K562 (cell line): ENCODE data around the gene EFHC1. TPM values are rescaled to one million over a fixed set of nuclear protein-coding genes. Genes with fewer than 3 reads are reported as not detected.

Source experiments
- BCL6 ChIP-seq: fragments of 250-450 bp; sonication (Bioruptor Pico); IDR thresholded peaks from 2 replicates; pipeline ENCODE4 v1.4.0; 2020
- BCOR ChIP-seq: fragments of 450-650 bp; IDR thresholded peaks from 2 replicates; pipeline ENCODE4 v1.6.1; 2016
- CBX5 ChIP-seq: IDR thresholded peaks from 2 replicates; pipeline ENCODE4 v1.6.1; 2014; ENCODE audit warnings: low read depth, borderline replicate concordance
- FIP1L1 ChIP-seq: fragments of 200-400 bp; formaldehyde crosslinking; IDR thresholded peaks from 2 replicates; pipeline ENCODE4 v1.6.1; 2018; ENCODE audit warnings: mild to moderate bottlenecking, low read depth, low read length; ENCODE audit not compliant: poor library complexity, severe bottlenecking
- HDAC8 ChIP-seq: fragments of 450-650 bp; IDR thresholded peaks from 2 replicates; pipeline ENCODE4 v1.6.1; 2016; ENCODE audit warnings: mild to moderate bottlenecking, missing genetic modification characterization, moderate library complexity, missing compliant biosample characterization
- NEUROD1 ChIP-seq: fragments of 150-350 bp; IDR thresholded peaks from 2 replicates; pipeline ENCODE4 v1.6.1; 2014; ENCODE audit warnings: borderline replicate concordance, low read length, low read depth; ENCODE audit not compliant: partially characterized antibody
- PTBP1 ChIP-seq: fragments of 200-400 bp; formaldehyde crosslinking; IDR thresholded peaks from 2 replicates; pipeline ENCODE4 v1.6.1; 2017; ENCODE audit warnings: low read depth, low read length
- STAG1 ChIP-seq: sonication (generic); formaldehyde crosslinking; IDR thresholded peaks from 2 replicates; pipeline ENCODE4 v1.5.0; 2020; ENCODE audit warnings: missing genetic modification reagents, borderline replicate concordance
- TCF3 ChIP-seq: sonication (generic); formaldehyde crosslinking; IDR thresholded peaks from 2 replicates; pipeline ENCODE4 v1.4.0; 2020; ENCODE audit warnings: mild to moderate bottlenecking, missing genetic modification reagents
- ZEB2 ChIP-seq: fragments of 450-650 bp; IDR thresholded peaks from 2 replicates; pipeline ENCODE4 v1.6.1; 2016
- ZKSCAN1 ChIP-seq: fragments of 150-350 bp; IDR thresholded peaks from 2 replicates; pipeline ENCODE4 v1.6.1; 2016; ENCODE audit warnings: low read depth, low read length
- ZKSCAN8 ChIP-seq: fragments of 200-800 bp; sonication (Bioruptor generic); IDR thresholded peaks from 2 replicates; pipeline ENCODE4 v1.6.1; 2016; ENCODE audit warnings: missing genetic modification characterization, missing compliant biosample characterization
- ZNF277 ChIP-seq: fragments of 250-450 bp; sonication (Bioruptor Pico); IDR thresholded peaks from 2 replicates; pipeline ENCODE4 v1.8.0; 2022; ENCODE audit warnings: inconsistent platforms, mild to moderate bottlenecking, moderate library complexity, borderline replicate concordance
- ZNF408 ChIP-seq: fragments of 250-450 bp; sonication (Bioruptor Pico); IDR thresholded peaks from 2 replicates; pipeline ENCODE4 v1.4.0; 2020; ENCODE audit warnings: low read depth, mild to moderate bottlenecking, moderate library complexity
- ZNF830 ChIP-seq: fragments of 250-450 bp; sonication (Bioruptor Pico); IDR thresholded peaks from 2 replicates; pipeline ENCODE4 v1.5.0; 2021; ENCODE audit warnings: mild to moderate bottlenecking
- polyA plus RNA-seq, 8 experiments: library from polyadenylated mRNA; depleted of rRNA in 4 of 8; stranded (reverse) in 5 of 8; unstranded in 3 of 8; fragments of >200 nt; fragmentation: Nextera tagmentation in 2 of 8; fragmentation: Illumina TruSeq in 1 of 8; extraction: Ambion mirVana in 2 of 8; extraction: Trizol in 1 of 8; gene quantifications; 2 replicates each; pipeline versions ENCODE4 v1.2.1 to v1.2.3, GENCODE V29; 2011 to 2014; ENCODE audit warnings: inconsistent platforms in 1 of 8, missing spikeins in 1 of 8
- total RNA-seq, 7 experiments: library from RNA; depleted of rRNA in 6 of 7; stranded (reverse); fragments of >200 nt in 6 of 7; fragmentation: Illumina TruSeq in 2 of 7; extraction: Trizol in 2 of 7; gene quantifications; 2 replicates each; pipeline versions ENCODE4 v1.2.1 to v1.2.3, GENCODE V29; 2011 to 2021; ENCODE audit warnings: low replicate concordance in 1 of 7
- TF ChIP-seq, protein P1 (sequence below): sonication (generic); formaldehyde crosslinking; IDR thresholded peaks from 2 replicates; pipeline ENCODE4 v1.8.0; 2022; ENCODE audit warnings: mild to moderate bottlenecking, missing genetic modification reagents
- TF ChIP-seq, protein P2 (sequence below): fragments of 250-450 bp; sonication (Bioruptor Pico); IDR thresholded peaks from 2 replicates; pipeline ENCODE4 v1.5.0; 2020; ENCODE audit warnings: mild to moderate bottlenecking, borderline replicate concordance
- TF ChIP-seq, protein P3 (sequence below): IDR thresholded peaks from 2 replicates; pipeline ENCODE4 v1.6.1; 2011; ENCODE audit warnings: borderline replicate concordance, low read depth, mild to moderate bottlenecking, moderate library complexity, low read length; ENCODE audit not compliant: insufficient read depth, poor library complexity, severe bottlenecking

EFHC1 gene
- total and polyA plus RNA-seq, 9 of the 15 experiments (the other 6 are each of a cell fraction or from before 2014, with no cell fraction given) = 9.5 to 31.0 (median 14.9) TPM

DNA sequence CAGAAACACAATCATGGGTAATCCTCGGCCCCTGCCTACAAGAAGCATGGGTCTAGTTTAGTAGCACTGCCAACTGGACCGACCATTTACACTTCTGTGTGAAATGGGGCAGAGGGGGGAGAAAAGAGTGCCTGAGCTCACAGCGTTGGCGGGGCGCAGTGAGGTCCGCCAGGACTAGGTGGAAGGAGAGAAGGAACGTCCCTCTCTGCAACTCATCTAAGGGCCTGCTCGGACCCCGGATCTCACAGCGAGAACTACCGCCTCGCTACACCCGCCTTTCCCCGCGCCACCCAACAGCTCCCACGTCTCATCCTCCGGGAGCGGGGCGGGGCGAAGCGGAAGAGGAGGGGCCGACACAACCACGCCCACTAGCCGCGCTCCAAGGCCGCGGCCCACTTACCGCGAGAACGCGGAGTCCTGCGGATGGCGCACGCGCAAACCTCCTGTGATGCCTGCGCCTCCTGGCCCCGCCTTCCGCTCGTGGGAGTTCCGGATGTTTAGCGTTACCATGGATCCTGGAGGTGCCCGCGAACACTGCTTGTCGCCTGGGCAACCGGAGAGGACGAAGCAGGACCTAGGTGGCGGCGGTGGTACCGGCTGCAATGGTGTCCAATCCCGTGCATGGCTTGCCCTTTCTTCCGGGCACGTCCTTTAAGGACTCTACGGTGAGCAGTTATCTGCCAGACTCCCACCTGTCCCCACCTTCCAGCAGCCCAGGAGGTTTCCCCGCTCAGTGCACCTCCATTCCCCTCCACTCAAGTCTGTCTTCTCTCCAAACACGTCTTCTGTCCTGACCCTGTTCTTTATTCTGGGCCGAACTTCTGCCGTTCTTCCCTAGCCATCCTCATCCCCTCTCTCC lies at the start of gene EFHC1 (continued):
- TF ChIP-seq, protein P1, sequence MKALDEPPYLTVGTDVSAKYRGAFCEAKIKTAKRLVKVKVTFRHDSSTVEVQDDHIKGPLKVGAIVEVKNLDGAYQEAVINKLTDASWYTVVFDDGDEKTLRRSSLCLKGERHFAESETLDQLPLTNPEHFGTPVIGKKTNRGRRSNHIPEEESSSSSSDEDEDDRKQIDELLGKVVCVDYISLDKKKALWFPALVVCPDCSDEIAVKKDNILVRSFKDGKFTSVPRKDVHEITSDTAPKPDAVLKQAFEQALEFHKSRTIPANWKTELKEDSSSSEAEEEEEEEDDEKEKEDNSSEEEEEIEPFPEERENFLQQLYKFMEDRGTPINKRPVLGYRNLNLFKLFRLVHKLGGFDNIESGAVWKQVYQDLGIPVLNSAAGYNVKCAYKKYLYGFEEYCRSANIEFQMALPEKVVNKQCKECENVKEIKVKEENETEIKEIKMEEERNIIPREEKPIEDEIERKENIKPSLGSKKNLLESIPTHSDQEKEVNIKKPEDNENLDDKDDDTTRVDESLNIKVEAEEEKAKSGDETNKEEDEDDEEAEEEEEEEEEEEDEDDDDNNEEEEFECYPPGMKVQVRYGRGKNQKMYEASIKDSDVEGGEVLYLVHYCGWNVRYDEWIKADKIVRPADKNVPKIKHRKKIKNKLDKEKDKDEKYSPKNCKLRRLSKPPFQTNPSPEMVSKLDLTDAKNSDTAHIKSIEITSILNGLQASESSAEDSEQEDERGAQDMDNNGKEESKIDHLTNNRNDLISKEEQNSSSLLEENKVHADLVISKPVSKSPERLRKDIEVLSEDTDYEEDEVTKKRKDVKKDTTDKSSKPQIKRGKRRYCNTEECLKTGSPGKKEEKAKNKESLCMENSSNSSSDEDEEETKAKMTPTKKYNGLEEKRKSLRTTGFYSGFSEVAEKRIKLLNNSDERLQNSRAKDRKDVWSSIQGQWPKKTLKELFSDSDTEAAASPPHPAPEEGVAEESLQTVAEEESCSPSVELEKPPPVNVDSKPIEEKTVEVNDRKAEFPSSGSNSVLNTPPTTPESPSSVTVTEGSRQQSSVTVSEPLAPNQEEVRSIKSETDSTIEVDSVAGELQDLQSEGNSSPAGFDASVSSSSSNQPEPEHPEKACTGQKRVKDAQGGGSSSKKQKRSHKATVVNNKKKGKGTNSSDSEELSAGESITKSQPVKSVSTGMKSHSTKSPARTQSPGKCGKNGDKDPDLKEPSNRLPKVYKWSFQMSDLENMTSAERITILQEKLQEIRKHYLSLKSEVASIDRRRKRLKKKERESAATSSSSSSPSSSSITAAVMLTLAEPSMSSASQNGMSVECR (CRISPR knock-in tag) = peak; percentile 94
- no peak for TF ChIP-seq CBX5
- no peak for TF ChIP-seq BCL6 (CRISPR knock-in tag)
- no peak for TF ChIP-seq TCF3
- TF ChIP-seq ZNF408 (CRISPR knock-in tag) = no peak
- TF ChIP-seq ZNF277 = no peak
- no peak for TF ChIP-seq HDAC8 (tag)
- no peak for TF ChIP-seq STAG1 (CRISPR knock-in tag)
- no peak for TF ChIP-seq PTBP1
- no peak for TF ChIP-seq ZKSCAN8 (CRISPR knock-in tag)
- TF ChIP-seq ZKSCAN1 = peak; percentile 7; the same call in 1 of the 2 replicates
- no peak for TF ChIP-seq BCOR
- no peak; the same call in 1 of the 2 replicates for TF ChIP-seq ZEB2
- TF ChIP-seq, protein P2, sequence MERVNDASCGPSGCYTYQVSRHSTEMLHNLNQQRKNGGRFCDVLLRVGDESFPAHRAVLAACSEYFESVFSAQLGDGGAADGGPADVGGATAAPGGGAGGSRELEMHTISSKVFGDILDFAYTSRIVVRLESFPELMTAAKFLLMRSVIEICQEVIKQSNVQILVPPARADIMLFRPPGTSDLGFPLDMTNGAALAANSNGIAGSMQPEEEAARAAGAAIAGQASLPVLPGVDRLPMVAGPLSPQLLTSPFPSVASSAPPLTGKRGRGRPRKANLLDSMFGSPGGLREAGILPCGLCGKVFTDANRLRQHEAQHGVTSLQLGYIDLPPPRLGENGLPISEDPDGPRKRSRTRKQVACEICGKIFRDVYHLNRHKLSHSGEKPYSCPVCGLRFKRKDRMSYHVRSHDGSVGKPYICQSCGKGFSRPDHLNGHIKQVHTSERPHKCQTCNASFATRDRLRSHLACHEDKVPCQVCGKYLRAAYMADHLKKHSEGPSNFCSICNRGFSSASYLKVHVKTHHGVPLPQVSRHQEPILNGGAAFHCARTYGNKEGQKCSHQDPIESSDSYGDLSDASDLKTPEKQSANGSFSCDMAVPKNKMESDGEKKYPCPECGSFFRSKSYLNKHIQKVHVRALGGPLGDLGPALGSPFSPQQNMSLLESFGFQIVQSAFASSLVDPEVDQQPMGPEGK = no peak
- TF ChIP-seq ZNF830 (CRISPR knock-in tag) = no peak
- no peak for TF ChIP-seq FIP1L1
- peak; percentile 87 for TF ChIP-seq NEUROD1
- TF ChIP-seq, protein P3, sequence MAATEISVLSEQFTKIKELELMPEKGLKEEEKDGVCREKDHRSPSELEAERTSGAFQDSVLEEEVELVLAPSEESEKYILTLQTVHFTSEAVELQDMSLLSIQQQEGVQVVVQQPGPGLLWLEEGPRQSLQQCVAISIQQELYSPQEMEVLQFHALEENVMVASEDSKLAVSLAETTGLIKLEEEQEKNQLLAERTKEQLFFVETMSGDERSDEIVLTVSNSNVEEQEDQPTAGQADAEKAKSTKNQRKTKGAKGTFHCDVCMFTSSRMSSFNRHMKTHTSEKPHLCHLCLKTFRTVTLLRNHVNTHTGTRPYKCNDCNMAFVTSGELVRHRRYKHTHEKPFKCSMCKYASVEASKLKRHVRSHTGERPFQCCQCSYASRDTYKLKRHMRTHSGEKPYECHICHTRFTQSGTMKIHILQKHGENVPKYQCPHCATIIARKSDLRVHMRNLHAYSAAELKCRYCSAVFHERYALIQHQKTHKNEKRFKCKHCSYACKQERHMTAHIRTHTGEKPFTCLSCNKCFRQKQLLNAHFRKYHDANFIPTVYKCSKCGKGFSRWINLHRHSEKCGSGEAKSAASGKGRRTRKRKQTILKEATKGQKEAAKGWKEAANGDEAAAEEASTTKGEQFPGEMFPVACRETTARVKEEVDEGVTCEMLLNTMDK = no peak
